Measurements from ENCODE around the gene THADA.

THADA gene

GRCh38 chr2:43186321-43186678 is 409.5 kb downstream of the THADA start:
- DNase-seq (ENCODE audit: low spot score) = no peak

- DNase-seq (ENCODE audit: low spot score) = no peak
Observed at GRCh38 chr2:43185146-43185545, 410.7 kb downstream of the THADA start.

- no peak for DNase-seq (ENCODE audit: low spot score)
Observed at GRCh38 chr2:43184339-43184895, 411.4 kb downstream of the THADA start.

GRCh38 chr2:43183743-43184142 is 412.1 kb downstream of the THADA start:
- DNase-seq (ENCODE audit: low spot score) = no peak

GRCh38 chr2:43180897-43181296 is 414.9 kb downstream of the THADA start:
- DNase-seq (ENCODE audit: low spot score) = no peak
